H9 (cell line): ENCODE measurements around the gene COX5A. TPM values are rescaled to one million over a fixed set of nuclear protein-coding genes. Genes with fewer than 3 reads are reported as not detected.

Experiments used
- DNase-seq: peaks from one replicate; pipeline ENCODE4 v3.0.0-alpha.2; 2017
- H2AFZ ChIP-seq: one replicate; pipeline ENCODE4 v1.6.1; 2013; ENCODE audit warnings: mild to moderate bottlenecking, low read length, control low read depth, moderate library complexity
- H2AK5ac ChIP-seq: 2 replicates; pipeline ENCODE4 v1.6.1; 2013; ENCODE audit warnings: low read length, control low read depth, mixed read lengths; ENCODE audit not compliant: insufficient read length
- H2BK120ac ChIP-seq: one replicate; pipeline ENCODE4 v1.6.1; 2013; ENCODE audit warnings: low read depth, mild to moderate bottlenecking, low read length, control low read depth, inconsistent platforms; ENCODE audit not compliant: poor library complexity, severe bottlenecking
- H2BK12ac ChIP-seq: 2 replicates; pipeline ENCODE4 v1.6.1; 2013; ENCODE audit warnings: low read length, control low read depth, mixed read lengths, low read depth; ENCODE audit not compliant: insufficient read length
- H2BK15ac ChIP-seq: 2 replicates; pipeline ENCODE4 v1.6.1; 2013; ENCODE audit warnings: low read depth, low read length, control low read depth
- H2BK20ac ChIP-seq: one replicate; pipeline ENCODE4 v1.6.1; 2013; ENCODE audit warnings: low read depth, mild to moderate bottlenecking, low read length, control low read depth, inconsistent platforms; ENCODE audit not compliant: poor library complexity, severe bottlenecking
- H2BK5ac ChIP-seq: 2 replicates; pipeline ENCODE4 v1.6.1; 2013; ENCODE audit warnings: low read length, control low read depth, mixed read lengths; ENCODE audit not compliant: insufficient read length
- H3K14ac ChIP-seq: 2 replicates; pipeline ENCODE4 v1.6.1; 2013; ENCODE audit warnings: low read length, control low read depth; ENCODE audit not compliant: insufficient read depth
- H3K18ac ChIP-seq: 2 replicates; pipeline ENCODE4 v1.6.1; 2013; ENCODE audit warnings: low read depth, mild to moderate bottlenecking, mixed read lengths, low read length, control low read depth; ENCODE audit not compliant: insufficient read length
- H3K23ac ChIP-seq: 2 replicates; pipeline ENCODE4 v1.6.1; 2013; ENCODE audit warnings: low read length, control low read depth, mixed read lengths, low read depth; ENCODE audit not compliant: insufficient read length
- H3K23me2 ChIP-seq: 2 replicates; pipeline ENCODE4 v1.6.1; 2013; ENCODE audit warnings: low read depth, mild to moderate bottlenecking, mixed read lengths, low read length, control low read depth; ENCODE audit not compliant: insufficient read length, poor library complexity, severe bottlenecking
- H3K27ac ChIP-seq: 2 replicates; pipeline ENCODE4 v1.5.1; 2013; ENCODE audit warnings: low read length, control low read depth, mixed read lengths, low read depth; ENCODE audit not compliant: insufficient read length
- H3K27me3 ChIP-seq: 2 replicates; pipeline ENCODE4 v1.6.1; 2013; ENCODE audit warnings: low read length, control low read depth, inconsistent platforms; ENCODE audit not compliant: insufficient read depth
- H3K4ac ChIP-seq: 2 replicates; pipeline ENCODE4 v1.6.1; 2013; ENCODE audit warnings: low read depth, mild to moderate bottlenecking, control low read depth, inconsistent platforms, low read length, moderate library complexity
- H3K4me1 ChIP-seq: 2 replicates; pipeline ENCODE4 v1.6.1; 2013; ENCODE audit warnings: low read length, control low read depth, inconsistent platforms; ENCODE audit not compliant: insufficient read depth
- H3K4me2 ChIP-seq: 2 replicates; pipeline ENCODE4 v1.6.1; 2013; ENCODE audit warnings: low read length, control low read depth, mixed read lengths; ENCODE audit not compliant: insufficient read length, insufficient read depth
- H3K56ac ChIP-seq: 2 replicates; pipeline ENCODE4 v1.6.1; 2013; ENCODE audit warnings: low read depth, mild to moderate bottlenecking, mixed read lengths, low read length, control low read depth; ENCODE audit not compliant: insufficient read length
- H3K79me1 ChIP-seq: 2 replicates; pipeline ENCODE4 v1.6.1; 2013; ENCODE audit warnings: low read depth, mild to moderate bottlenecking, moderate library complexity, low read length, control low read depth, inconsistent platforms; ENCODE audit not compliant: insufficient read depth, poor library complexity, severe bottlenecking
- H3K79me2 ChIP-seq: 2 replicates; pipeline ENCODE4 v1.6.1; 2013; ENCODE audit warnings: low read length, control low read depth, inconsistent platforms; ENCODE audit not compliant: insufficient read depth
- H3K9ac ChIP-seq: 2 replicates; pipeline ENCODE4 v1.6.1; 2013; ENCODE audit warnings: low read length, control low read depth, mixed read lengths; ENCODE audit not compliant: insufficient read length; ENCODE audit errors: extremely low read depth
- H3K9me3 ChIP-seq: one replicate; pipeline ENCODE4 v1.6.1; 2013; ENCODE audit warnings: low read depth, low read length, inconsistent platforms; ENCODE audit not compliant: control insufficient read depth
- H3T11ph ChIP-seq: one replicate; pipeline ENCODE4 v1.6.1; 2013; ENCODE audit warnings: mild to moderate bottlenecking, low read length, control low read depth, inconsistent platforms
- H4K20me1 ChIP-seq: one replicate; pipeline ENCODE4 v1.6.1; 2013; ENCODE audit not compliant: control insufficient read depth, insufficient read length, insufficient read depth
- H4K5ac ChIP-seq: 2 replicates; pipeline ENCODE4 v1.6.1; 2013; ENCODE audit warnings: low read depth, mild to moderate bottlenecking, mixed read lengths, low read length, control low read depth; ENCODE audit not compliant: insufficient read length
- H4K8ac ChIP-seq: replicated peaks from 2 replicates; pipeline ENCODE4 v1.6.1; 2013; ENCODE audit warnings: low read length, control low read depth, mixed read lengths, low read depth; ENCODE audit not compliant: insufficient read length
- H4K91ac ChIP-seq: 2 replicates; pipeline ENCODE4 v1.6.1; 2013; ENCODE audit warnings: low read depth, mild to moderate bottlenecking, moderate library complexity, mixed read lengths, low read length, control low read depth; ENCODE audit not compliant: insufficient read length
- H3K27ac Mint-ChIP-seq, 3 experiments: 2 replicates in 2 of 3; 3 replicates in 1 of 3; pipeline ENCODE4 v1.8.0; 2020 to 2021; ENCODE audit warnings: mixed read lengths in 3 of 3, mild to moderate bottlenecking in 1 of 3, moderate library complexity in 1 of 3
- H3K27me3 Mint-ChIP-seq: 2 replicates; pipeline ENCODE4 v1.8.0; 2021; ENCODE audit warnings: low read depth, mild to moderate bottlenecking, moderate library complexity, mixed read lengths
- H3K36me3 Mint-ChIP-seq, 3 experiments: 2 replicates in 2 of 3; 3 replicates in 1 of 3; pipeline ENCODE4 v1.8.0; 2020 to 2021; ENCODE audit warnings: low read depth in 3 of 3, mixed read lengths in 3 of 3; ENCODE audit not compliant: insufficient read depth in 1 of 3
- H3K4me1 Mint-ChIP-seq, 2 experiments: 2 replicates each; pipeline ENCODE4 v1.8.0; 2020; ENCODE audit warnings: mixed read lengths in 2 of 2
- H3K4me3 Mint-ChIP-seq, 2 experiments: 2 replicates in 1 of 2; 3 replicates in 1 of 2; pipeline ENCODE4 v1.8.0; 2020 to 2021; ENCODE audit warnings: mild to moderate bottlenecking in 2 of 2, mixed read lengths in 2 of 2, moderate library complexity in 1 of 2
- H3K9me3 Mint-ChIP-seq, 2 experiments: 2 replicates in 1 of 2; 3 replicates in 1 of 2; pipeline ENCODE4 v1.8.0; 2020; ENCODE audit warnings: mild to moderate bottlenecking in 2 of 2, mixed read lengths in 2 of 2, moderate library complexity in 1 of 2
- CTCF ChIP-seq: fragments of 200-600 bp; sonication (generic); conservative IDR thresholded peaks from 3 replicates; pipeline ENCODE4 v1.8.0; 2021; ENCODE audit warnings: antibody characterized with exemption, mild to moderate bottlenecking
- WGBS: extraction: QIAGEN DNeasy Blood & Tissue Kit; methylation state at CpG from one replicate; pipeline ENCODE4 v1.1.7; 2013; ENCODE audit warnings: missing lambda C conversion rate, low lambda C conversion rate, mixed read lengths; ENCODE audit not compliant: insufficient read length; ENCODE audit errors: extremely low coverage; 5-methylcytosine and 5-hydroxymethylcytosine counted together
- total RNA-seq: library from RNA; stranded (reverse); gene quantifications from 2 replicates; pipeline ENCODE4 v1.2.1, GENCODE V29; 2021

COX5A gene
- total RNA-seq, 1 experiment from 2014 or later = 331 TPM

- no peak overlapping the region for H2BK5ac ChIP-seq
- no peak overlapping the region for H3K27ac Mint-ChIP-seq
- H4K20me1 ChIP-seq = no peaks in the 10 kb centered on the region
- H3K79me1 ChIP-seq = no peaks in the 10 kb centered on the region
- H3K14ac ChIP-seq = no peak overlapping the region
- H2BK120ac ChIP-seq = no peak overlapping the region
- peaks cover 19% of the 10 kb centered on the region for H3K27me3 Mint-ChIP-seq
- no peaks in the 10 kb centered on the region for H3K4me1 ChIP-seq
- no peak overlapping the region for H3K18ac ChIP-seq
- no peaks in the 10 kb centered on the region for H3K9me3 ChIP-seq
- no peak overlapping the region for H2BK20ac ChIP-seq
- no peaks in the 10 kb centered on the region for H3K23me2 ChIP-seq
- H3T11ph ChIP-seq = no peak overlapping the region
- H3K4me2 ChIP-seq = no peak overlapping the region
- no peak overlapping the region for H3K27ac ChIP-seq
- no CpG with 5 or more reads among the region's 5 CpGs for WGBS
- H3K4me1 Mint-ChIP-seq = peaks cover 6 to 29% of the 10 kb centered on the region in 2 experiments
- no peak overlapping the region for H2BK12ac ChIP-seq
- H3K4me3 Mint-ChIP-seq = no peak overlapping the region
- H3K23ac ChIP-seq = no peak overlapping the region
- H3K79me2 ChIP-seq = no peaks in the 10 kb centered on the region
- H3K9me3 Mint-ChIP-seq = peaks cover 0 to 3% of the 10 kb centered on the region in 2 experiments; a peak in 1 of 5 replicates
- no peaks in the 10 kb centered on the region for H3K36me3 Mint-ChIP-seq
- DNase-seq = no peak
- no peak overlapping the region for H3K56ac ChIP-seq
- H3K9ac ChIP-seq = no peak overlapping the region
- no peaks in the 10 kb centered on the region for H3K27me3 ChIP-seq
- no peak for TF ChIP-seq CTCF
- H2AK5ac ChIP-seq = no peak overlapping the region
- H4K5ac ChIP-seq = no peak overlapping the region
- H4K8ac ChIP-seq = no peak overlapping the region
- no peak overlapping the region for H3K4ac ChIP-seq
- H2BK15ac ChIP-seq = no peak overlapping the region
- no peak overlapping the region for H4K91ac ChIP-seq
- no peak overlapping the region for H2AFZ ChIP-seq
These were observed 44.3 kb upstream of the COX5A start for GRCh38 chr15:74982183-74982582.
